Smooth muscle cell (in vitro differentiated cells): Measurements from ENCODE around the gene SEPTIN5. TPM values are rescaled to one million over a fixed set of nuclear protein-coding genes. Genes with fewer than 3 reads are reported as not detected.
"Not testable (repeated sequence)": the region's sequence is repeated elsewhere in the genome, so short reads cannot be mapped to it uniquely, and the experiment has no call there.

Experiments used
- DNase-seq: peaks from one replicate; lab custom pipeline; 2025; ENCODE audit not compliant: unreplicated experiment; lab: John Stamatoyannopoulos, UW
- H2AFZ ChIP-seq: fragments of 200-600 bp; sonication (generic); 2 replicates; pipeline ENCODE4 v1.6.0; 2016; ENCODE audit warnings: antibody characterized with exemption, low read depth, mild to moderate bottlenecking
- H3F3A ChIP-seq: fragments of 200-600 bp; sonication (generic); 2 replicates; pipeline ENCODE4 v1.6.0; 2017; ENCODE audit warnings: antibody characterized with exemption, low read depth
- H3K27ac ChIP-seq: fragments of 200-600 bp; sonication (generic); 2 replicates; pipeline ENCODE4 v1.5.1; 2016; ENCODE audit warnings: low read depth, mild to moderate bottlenecking
- H3K27me3 ChIP-seq: fragments of 200-600 bp; sonication (generic); 2 replicates; pipeline ENCODE4 v1.6.1; 2016; ENCODE audit warnings: low read depth, mild to moderate bottlenecking
- H3K36me3 ChIP-seq: fragments of 200-600 bp; sonication (generic); 2 replicates; pipeline ENCODE4 v1.5.1; 2016; ENCODE audit warnings: low read depth
- H3K4me1 ChIP-seq: fragments of 200-600 bp; sonication (generic); 2 replicates; pipeline ENCODE4 v1.5.1; 2016; ENCODE audit warnings: low read depth
- H3K4me2 ChIP-seq: fragments of 200-600 bp; sonication (generic); 2 replicates; pipeline ENCODE4 v1.6.0; 2016; ENCODE audit warnings: mild to moderate bottlenecking
- H3K4me3 ChIP-seq: fragments of 200-600 bp; sonication (generic); 2 replicates; pipeline ENCODE4 v1.5.1; 2016; ENCODE audit warnings: mild to moderate bottlenecking
- H3K79me2 ChIP-seq: fragments of 200-600 bp; sonication (generic); 2 replicates; pipeline ENCODE4 v1.6.0; 2016; ENCODE audit warnings: low read depth, mild to moderate bottlenecking
- H3K9ac ChIP-seq: fragments of 200-600 bp; sonication (generic); 2 replicates; pipeline ENCODE4 v1.6.0; 2016; ENCODE audit warnings: low read depth
- H3K9me3 ChIP-seq: fragments of 200-600 bp; sonication (generic); replicated peaks from 2 replicates; pipeline ENCODE4 v1.5.1; 2016; ENCODE audit warnings: low read depth
- H4K20me1 ChIP-seq: fragments of 200-600 bp; sonication (generic); 2 replicates; pipeline ENCODE4 v1.6.0; 2016; ENCODE audit warnings: low read depth
- CTCF ChIP-seq: fragments of 200-600 bp; sonication (generic); IDR thresholded peaks from 2 replicates; pipeline ENCODE4 v1.5.1; 2017; ENCODE audit warnings: borderline replicate concordance, mild to moderate bottlenecking, antibody characterized with exemption; ENCODE audit not compliant: insufficient read depth, poor library complexity, severe bottlenecking
- WGBS: methylation state at CpG from one replicate; pipeline ENCODE4 v1.1.7; 2016; ENCODE audit warnings: low lambda C conversion rate; 5-methylcytosine and 5-hydroxymethylcytosine counted together
- polyA plus RNA-seq: library from polyadenylated mRNA; unstranded; fragments of >200 nt; fragmentation: Nextera tagmentation; extraction: Ambion mirVana; gene quantifications from 2 replicates; pipeline ENCODE4 v1.2.1, GENCODE V29; 2016
- total RNA-seq: library from RNA; depleted of rRNA; stranded (reverse); fragments of >200 nt; gene quantifications from 2 replicates; pipeline ENCODE4 v1.2.3, GENCODE V29; 2014

Gene SEPTIN5
- total and polyA plus RNA-seq, 2 experiments from 2014 or later: 26.6 to 64.1 TPM

GRCh38 chr22:19693981-19694670 lies 20.2 kb upstream of the SEPTIN5 start:
- Histone ChIP-seq H3K4me1 (peaks cover 11% of the 10 kb centered on the region), H3K4me2 (no peak overlapping the region), H2AFZ (no peak overlapping the region), H3K4me3 (no peak overlapping the region), H3K27me3 (no peaks in the 10 kb centered on the region), H3K9ac (no peak overlapping the region), H3K9me3 (no peaks in the 10 kb centered on the region), H3K36me3 (no peaks in the 10 kb centered on the region), H3K79me2 (no peaks in the 10 kb centered on the region), H4K20me1 (no peaks in the 10 kb centered on the region), H3K27ac (no peak overlapping the region), H3F3A (no peaks in the 10 kb centered on the region)
- no peak for TF ChIP-seq CTCF
- no peak for DNase-seq
- 89% methylated on average over 12 of the region's 12 CpGs for WGBS

GRCh38 chr22:19694696-19695095 lies 19.6 kb upstream of the SEPTIN5 start:
- H3F3A ChIP-seq: no peaks in the 10 kb centered on the region
- H3K4me1 ChIP-seq: peaks cover 11% of the 10 kb centered on the region
- no peaks in the 10 kb centered on the region for H3K27me3 ChIP-seq
- no peak overlapping the region for H3K4me3 ChIP-seq
- no peak overlapping the region for H3K27ac ChIP-seq
- no peak overlapping the region for H3K9ac ChIP-seq
- no peaks in the 10 kb centered on the region for H4K20me1 ChIP-seq
- H3K79me2 ChIP-seq: no peaks in the 10 kb centered on the region
- H3K36me3 ChIP-seq: no peaks in the 10 kb centered on the region
- no peak overlapping the region for H2AFZ ChIP-seq
- 87% methylated on average over 13 of the region's 13 CpGs for WGBS
- DNase-seq: no peak
- no peak for TF ChIP-seq CTCF
- no peaks in the 10 kb centered on the region for H3K9me3 ChIP-seq
- no peak overlapping the region for H3K4me2 ChIP-seq

GRCh38 chr22:19696504-19697276 lies 17.6 kb upstream of the SEPTIN5 start:
- no peak overlapping the region for H2AFZ ChIP-seq
- peaks cover 6% of the 10 kb centered on the region for H3K4me1 ChIP-seq
- no peak overlapping the region for H3K4me2 ChIP-seq
- DNase-seq: no peak
- no peak for TF ChIP-seq CTCF
- 88% methylated on average over 2 of the region's 2 CpGs for WGBS
- H4K20me1 ChIP-seq: no peaks in the 10 kb centered on the region
- no peaks in the 10 kb centered on the region for H3K27me3 ChIP-seq
- no peaks in the 10 kb centered on the region for H3F3A ChIP-seq
- H3K27ac ChIP-seq: no peak overlapping the region
- no peak overlapping the region for H3K4me3 ChIP-seq
- no peaks in the 10 kb centered on the region for H3K36me3 ChIP-seq
- no peak overlapping the region for H3K9ac ChIP-seq
- H3K79me2 ChIP-seq: no peaks in the 10 kb centered on the region
- H3K9me3 ChIP-seq: no peaks in the 10 kb centered on the region

- WGBS: 67% methylated on average over 1 of the region's 1 CpG
- H3K79me2 ChIP-seq, H3K9ac ChIP-seq, H3K9me3 ChIP-seq, H2AFZ ChIP-seq, H4K20me1 ChIP-seq, H3K4me1 ChIP-seq, H3K27me3 ChIP-seq, H3K4me3 ChIP-seq, H3F3A ChIP-seq, H3K27ac ChIP-seq, H3K4me2 ChIP-seq, H3K36me3 ChIP-seq, DNase-seq: not testable (repeated sequence)
Measured at GRCh38 chr22:19697871-19698270, 16.4 kb upstream of the SEPTIN5 start.
